HT1080 (cell line): Measurements from ENCODE around the gene ANKDD1A. TPM values are rescaled to one million over a fixed set of nuclear protein-coding genes. Genes with fewer than 3 reads are reported as not detected.

Experiments
- DNase-seq: peaks from one replicate; pipeline ENCODE4 v3.0.0-alpha.2; 2015; ENCODE audit warnings: low read depth
- total RNA-seq: library from RNA; depleted of rRNA; stranded (reverse); fragments of >200 nt; shearing (Covaris generic); gene quantifications from 2 replicates; pipeline ENCODE4 v1.2.3, GENCODE V29; 2014

The ANKDD1A gene
- total RNA-seq, 1 experiment from 2014 or later = 1.4 TPM

GRCh38 chr15:64923546-64923945 is 11.8 kb downstream of the ANKDD1A start:
- no peak for DNase-seq

GRCh38 chr15:64925335-64926330 is 13.9 kb downstream of the ANKDD1A start:
- DNase-seq = no peak

- DNase-seq = no peak
Measured at GRCh38 chr15:64926661-64927060, 15.0 kb downstream of the ANKDD1A start.

DNA sequence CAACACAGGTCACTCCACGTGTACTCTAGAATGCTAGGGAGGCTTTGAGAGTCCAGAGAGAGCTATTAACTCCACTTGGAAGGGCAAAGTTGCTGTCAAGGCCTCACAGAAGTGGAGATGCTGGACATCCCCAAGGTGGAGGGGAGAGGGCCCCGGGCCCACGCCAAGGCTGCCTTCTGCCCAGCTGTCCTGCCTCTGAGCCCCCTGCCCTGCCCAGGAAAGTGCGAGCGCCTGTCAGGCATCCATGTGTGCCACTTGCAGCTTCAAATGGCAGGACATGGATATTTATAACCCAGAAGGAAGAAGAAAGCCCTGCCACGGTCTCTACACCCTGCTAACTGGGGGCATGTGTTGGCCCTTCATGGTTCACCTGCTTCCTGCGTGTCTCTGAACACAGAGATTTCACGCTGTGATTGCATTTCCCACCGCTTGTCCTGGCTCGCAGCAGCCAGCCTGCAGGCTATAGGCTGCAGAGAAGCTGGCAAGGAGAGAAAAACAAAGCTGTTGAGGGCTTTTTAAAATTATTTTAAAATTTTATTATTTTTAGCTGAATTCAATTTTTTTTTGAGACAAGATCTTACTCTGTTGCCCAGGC is 17.0 kb downstream of the ANKDD1A start:
- DNase-seq = no peak

DNA sequence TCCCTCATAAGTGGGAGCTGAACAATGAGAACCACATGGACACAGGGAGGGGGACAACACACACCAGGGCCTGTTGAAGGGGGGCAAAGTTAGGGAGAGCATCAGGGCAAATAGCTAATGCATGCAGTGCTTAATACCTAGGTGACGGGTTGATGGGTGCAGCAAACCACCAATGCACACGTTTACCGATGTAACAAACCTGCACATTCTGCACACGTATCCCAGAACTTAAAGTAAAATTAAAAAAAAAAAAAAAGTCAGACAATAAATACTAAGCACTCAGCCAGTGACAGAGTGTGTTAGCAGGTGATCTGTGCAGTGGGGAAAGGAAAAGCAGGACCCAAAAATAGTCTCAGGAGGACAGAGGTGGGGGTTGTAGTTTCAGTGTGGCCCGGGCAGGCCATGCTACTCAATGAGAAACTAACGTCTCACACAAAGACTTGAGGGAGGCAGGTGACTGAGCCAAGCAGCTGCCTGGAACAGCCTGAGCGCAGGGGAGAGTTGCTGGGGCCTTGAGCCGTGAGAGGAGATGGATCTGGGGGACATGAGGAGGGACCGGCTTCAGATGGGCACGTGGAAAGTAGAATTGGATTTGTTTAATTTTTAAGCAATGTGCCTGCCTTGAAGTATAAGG is 18.4 kb downstream of the ANKDD1A start:
- no peak for DNase-seq

DNA sequence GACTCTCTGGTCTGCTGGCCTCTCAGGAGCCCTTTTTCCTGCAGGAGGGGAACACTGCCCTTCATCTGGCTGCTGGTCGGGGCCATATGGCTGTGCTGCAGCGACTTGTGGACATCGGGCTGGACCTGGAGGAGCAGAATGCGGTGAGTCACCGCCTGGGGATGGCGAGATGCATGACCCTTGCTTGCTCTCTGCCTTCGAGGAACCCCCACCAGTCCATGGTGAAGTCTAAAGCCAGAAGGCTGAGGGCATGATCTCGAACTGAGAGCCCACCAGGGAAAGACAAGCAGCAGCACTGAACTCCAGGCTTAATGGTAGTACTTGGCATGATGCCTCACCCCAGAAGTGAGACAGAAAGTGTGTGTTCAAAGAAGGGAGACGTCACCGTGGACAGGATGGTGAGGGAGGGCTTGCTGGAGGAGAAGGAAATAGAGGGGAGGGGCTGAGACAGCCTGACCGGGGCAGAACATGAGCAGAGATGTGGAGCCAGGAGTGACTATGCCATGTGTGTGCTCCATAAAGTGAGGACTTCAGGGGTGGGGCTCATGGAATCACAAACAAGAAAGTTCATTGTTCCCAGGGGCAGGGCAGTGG is 19.2 kb downstream of the ANKDD1A start:
- peak; percentile 52 for DNase-seq

- no peak for DNase-seq
Measured at GRCh38 chr15:64931381-64931780, 19.7 kb downstream of the ANKDD1A start.

GRCh38 chr15:64934023-64934422 is 22.3 kb downstream of the ANKDD1A start:
- no peak for DNase-seq

GRCh38 chr15:64938192-64938591 is 26.5 kb downstream of the ANKDD1A start:
- DNase-seq = no peak

DNA sequence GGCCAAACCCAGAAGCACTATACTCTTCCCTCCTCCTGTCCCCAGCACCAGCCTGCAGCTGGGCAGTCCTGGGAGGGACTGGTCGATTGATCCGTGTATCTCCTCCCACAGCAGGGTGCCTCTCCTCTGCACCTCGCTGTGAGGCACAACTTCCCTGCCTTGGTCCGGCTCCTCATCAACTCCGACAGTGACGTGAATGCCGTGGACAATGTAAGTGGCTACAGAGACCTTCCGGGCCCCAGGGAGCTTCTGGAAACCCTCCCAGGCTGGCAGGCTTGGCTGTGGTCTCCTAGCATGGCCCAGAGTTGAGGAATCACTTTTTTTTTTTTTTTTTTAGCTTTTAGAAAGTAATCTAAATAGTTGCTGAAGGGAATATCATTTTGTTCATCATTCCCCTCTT is 30.7 kb downstream of the ANKDD1A start:
- DNase-seq = no peak

- no peak for DNase-seq
Measured at GRCh38 chr15:64943512-64944225, 32.0 kb downstream of the ANKDD1A start.

- no peak for DNase-seq
Measured at GRCh38 chr15:64944961-64945360, 33.3 kb downstream of the ANKDD1A start.

GRCh38 chr15:64947211-64947610 is 35.5 kb downstream of the ANKDD1A start:
- DNase-seq = no peak

- DNase-seq = no peak
Measured at GRCh38 chr15:64948916-64949315, 37.2 kb downstream of the ANKDD1A start.

DNA sequence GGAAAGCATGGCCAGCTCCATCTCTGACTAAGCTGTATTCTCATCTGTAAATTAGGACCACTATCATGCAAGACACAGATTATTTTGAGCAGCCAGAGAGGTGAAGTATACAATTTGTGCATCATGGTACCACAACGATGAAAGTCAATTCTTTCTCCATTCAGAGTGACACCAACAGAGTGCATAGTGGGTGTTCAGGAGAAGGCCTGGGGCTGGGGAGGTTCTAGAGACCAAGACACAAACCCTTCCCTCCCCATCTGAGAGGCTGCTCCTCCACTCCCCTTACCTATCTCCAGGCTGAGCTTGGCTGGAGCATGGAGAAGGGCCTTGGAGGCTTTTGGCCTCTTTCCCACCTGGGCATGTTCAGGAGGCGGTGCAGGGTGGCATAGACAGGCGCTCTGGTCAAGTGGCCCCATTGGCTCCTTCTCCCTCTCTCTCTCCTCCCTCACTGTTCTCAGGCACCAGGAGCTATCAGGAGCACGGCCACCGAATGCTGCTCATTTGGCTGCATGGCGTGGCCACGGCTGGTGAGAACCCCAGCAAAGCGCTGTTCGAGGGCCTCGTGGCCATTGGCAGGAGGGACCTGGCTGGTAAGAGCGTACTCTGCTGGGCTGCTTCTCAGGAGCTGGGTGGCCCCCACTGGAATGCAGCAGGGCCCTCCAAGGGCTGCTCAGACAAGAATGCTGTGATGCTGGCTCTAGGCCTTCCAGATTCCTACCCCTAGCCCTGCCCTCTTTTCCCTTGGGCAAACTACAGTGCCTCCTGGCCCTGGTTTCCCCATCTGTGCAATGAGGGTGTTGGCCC is 37.9 kb downstream of the ANKDD1A start:
- no peak for DNase-seq

DNA sequence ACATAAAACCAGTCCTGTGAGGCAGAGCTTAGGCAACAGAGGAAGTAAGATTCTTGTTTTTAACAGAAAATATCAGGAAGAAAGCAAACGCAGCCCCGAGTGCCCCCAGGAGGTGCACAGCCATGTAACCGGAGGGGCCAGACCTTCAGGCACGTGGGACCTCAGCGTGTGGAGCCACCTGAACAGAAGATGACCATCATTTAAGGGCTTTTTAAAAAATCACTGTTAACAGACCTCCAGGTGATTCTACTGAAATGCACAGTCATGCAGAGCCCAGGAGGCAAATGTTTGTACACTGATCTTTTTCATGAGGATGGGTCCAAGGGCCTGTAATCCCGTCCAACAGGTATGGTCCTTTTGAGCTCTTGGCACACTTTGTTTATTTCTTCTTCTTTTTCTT is 39.2 kb downstream of the ANKDD1A start:
- no peak for DNase-seq

- DNase-seq = no peak
Measured at GRCh38 chr15:64951777-64952418, 40.2 kb downstream of the ANKDD1A start.

- DNase-seq = no peak
Measured at GRCh38 chr15:64954395-64954794, 42.7 kb downstream of the ANKDD1A start.

- no peak for DNase-seq
Measured at GRCh38 chr15:64959128-64959527, 47.4 kb downstream of the ANKDD1A start.

GRCh38 chr15:64960153-64960552 is 48.5 kb downstream of the ANKDD1A start:
- DNase-seq = no peak
